SW 1271 (cell line): ENCODE results near the gene RTRAF.

Experiments used
- DNase-seq, 2 experiments: peaks; one replicate each; lab custom pipeline; 2025; lab: John Stamatoyannopoulos, UW

The RTRAF gene

DNA sequence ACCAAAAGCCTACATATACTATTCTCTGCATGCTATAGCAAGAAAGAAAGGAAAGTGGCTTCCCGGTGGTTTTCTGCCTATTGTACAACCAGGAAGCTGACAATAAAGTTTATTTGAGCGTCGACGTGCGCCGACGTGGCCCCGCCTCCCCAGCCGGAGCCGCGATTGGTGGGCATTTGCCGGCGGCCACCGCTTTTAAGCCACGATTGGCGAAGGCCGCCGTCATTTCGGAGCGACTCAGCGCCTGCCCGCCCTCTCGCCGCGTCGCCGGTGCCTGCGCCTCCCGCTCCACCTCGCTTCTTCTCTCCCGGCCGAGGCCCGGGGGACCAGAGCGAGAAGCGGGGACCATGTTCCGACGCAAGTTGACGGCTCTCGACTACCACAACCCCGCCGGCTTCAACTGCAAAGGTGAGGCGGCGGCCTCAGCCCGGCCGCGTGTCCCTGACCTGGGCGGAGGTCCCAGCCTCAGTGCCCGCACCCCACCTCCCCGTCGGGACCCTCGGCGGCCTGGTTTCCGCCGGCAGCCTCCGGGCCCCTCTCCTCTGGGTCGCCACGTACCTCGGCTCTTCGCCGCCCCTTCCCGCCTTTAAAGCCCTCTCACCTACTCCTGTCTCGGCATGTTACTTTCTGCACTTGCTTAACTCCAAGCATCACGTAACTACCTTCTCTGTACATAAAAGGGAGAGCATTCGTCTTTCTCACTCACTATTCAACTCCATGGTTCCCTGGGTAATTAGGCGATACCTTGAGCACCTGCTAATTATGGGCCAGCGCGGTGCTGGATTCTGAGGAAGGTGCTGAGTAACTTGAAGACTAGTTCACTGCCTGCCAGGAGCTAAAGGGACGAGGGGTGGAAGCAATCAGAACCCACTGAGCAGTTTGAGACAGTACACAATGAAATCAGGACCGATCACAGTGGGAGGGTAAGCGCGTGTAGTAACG, at the start of gene RTRAF:
Gene RTRAF, plus strand, starts transcription at position 254 of the 942 bp plus-strand sequence. Its CDS starts 94 bp downstream, at position 348.
- DNase-seq = peak; percentile 71 to 90

DNA sequence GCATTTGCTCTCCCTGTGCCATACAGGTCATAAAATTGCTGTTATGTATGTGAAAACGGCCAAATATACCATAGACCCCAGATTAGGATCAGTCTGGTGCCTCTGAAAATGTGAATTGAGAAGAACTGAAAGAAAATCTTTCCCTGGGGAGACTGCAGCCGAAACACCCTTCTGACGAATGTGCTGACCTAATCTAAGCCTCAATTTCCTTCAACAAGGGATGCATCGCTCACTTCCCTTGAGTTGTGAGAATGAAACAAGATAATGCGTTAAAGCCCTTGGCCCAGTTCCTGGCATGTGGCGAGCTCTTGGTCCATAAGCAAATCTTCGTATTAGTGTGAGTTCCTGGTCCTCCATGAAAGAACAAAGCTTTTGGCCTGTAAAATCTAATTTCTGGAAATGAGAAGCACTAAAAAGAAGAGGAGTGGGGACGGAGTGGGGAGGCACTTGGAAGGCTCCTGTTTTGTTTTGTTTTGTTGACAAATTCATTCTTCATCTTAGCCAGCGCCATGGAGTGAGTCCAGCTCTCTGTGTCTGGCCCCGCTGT, 49.5 kb upstream of the RTRAF start:
- DNase-seq = no peak

DNA sequence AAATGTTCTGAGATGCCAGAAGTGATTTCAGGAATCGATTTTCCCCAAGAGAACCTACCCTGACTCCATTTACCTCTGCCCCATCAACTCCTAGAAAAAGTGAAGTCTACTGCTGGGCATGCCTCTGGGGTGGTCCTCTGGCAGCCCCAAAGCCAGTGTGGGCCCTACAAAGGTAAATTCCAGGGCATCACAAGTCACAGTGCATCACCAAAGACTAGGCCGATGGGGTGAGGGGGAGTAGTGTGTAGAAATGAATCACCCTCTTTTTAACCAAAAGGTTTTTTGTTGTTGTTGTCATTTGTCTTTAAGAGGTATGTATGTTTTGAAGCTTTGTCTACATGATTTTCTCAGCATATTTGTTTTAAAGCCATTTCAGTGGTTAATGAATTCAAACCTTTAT, 46.4 kb upstream of the RTRAF start:
- DNase-seq = no peak

DNA sequence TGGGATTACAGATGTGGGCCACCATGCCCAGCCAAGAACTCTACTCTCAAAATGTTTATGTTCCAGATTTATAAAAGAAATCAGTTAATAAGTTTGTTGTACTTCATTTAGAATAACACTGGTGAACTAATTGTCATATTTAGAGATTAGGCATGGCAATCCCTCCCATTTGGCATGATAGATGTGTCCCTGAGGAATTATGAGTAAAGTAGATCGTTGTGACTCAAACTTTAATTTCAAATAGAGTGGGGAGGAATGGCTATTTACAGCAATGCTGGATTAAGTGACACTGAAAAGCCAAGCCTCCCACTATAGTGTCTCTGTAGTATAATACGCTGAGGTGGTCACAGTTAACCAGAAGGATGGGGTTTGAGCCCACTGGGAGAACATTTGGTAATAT, 39.3 kb upstream of the RTRAF start:
- DNase-seq = no peak

DNA sequence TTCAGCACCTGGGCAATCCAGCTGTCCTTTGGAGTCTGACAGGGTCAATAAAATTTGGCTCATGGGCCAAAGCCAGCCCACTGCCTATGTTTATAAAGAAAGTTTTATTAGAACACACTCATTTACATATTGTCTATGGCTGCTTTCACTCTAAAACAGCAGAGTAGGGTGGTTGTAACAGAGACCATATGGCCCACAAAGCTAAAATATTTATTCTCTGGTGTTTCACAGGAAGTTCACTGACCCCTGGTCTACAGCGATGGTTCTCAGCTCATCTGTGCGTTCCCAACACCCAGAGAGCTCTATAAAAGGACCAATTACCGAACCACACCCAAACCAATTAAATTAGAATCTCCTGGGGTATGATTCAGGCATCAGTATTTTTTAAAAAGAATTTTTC, 37.7 kb upstream of the RTRAF start:
- no peak for DNase-seq

DNA sequence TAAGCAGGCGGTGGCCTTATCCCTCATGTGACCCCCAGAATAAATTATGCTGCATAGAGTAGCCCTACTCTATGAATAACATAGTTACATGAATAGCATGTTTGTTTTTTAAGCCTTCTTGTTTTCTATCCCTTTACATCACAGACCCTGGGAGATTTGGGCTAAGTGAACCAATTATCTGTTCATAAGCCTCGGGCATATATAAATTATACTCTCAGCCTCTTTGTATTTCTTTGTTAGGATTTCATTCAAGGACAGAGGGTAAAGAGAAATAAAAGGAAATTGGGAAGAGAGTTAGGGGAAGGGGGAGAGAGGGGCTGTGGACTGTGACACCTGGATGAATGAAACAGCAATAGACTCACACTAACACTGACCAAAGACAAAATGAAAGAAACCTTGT, 35.3 kb upstream of the RTRAF start:
- DNase-seq = no peak

DNA sequence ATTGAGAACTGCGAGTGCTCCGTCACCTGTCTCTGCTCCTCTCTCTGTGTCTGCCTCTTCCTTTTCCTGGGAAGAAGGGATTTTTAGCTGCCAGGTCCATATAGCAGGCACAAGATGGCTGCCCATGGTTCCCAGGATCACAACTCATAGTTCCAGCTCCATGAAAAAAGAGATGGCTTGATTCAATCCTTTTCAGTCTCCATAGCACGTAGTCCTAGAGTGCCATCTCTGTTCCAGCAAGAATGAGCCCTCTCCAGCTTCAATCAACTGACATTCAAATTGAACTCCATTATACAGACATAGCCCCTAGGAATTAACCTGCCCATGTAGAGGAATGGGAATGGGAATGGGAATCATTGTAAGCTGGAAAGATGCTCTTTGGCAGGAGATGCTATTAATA, 34.7 kb upstream of the RTRAF start:
- no peak for DNase-seq

DNA sequence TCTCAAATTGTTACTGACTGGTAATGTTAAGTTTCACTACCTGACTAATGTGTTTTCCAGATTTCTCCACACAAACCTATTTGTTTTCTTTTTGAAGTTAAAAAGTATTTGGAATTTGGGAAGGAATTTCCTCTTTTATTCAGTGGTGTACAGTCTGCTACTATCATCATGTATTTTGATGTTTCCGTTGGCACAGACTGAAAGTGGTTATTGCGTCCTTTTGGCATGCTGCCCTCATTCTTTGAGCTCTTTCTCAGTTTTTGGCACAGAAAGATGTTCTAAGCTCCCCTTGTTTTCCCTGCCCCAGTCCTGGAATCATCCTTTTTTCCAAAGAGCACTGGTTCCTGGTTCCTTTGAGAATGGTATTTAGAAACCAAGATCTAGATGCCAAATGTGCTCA, 31.4 kb upstream of the RTRAF start:
- no peak for DNase-seq

DNA sequence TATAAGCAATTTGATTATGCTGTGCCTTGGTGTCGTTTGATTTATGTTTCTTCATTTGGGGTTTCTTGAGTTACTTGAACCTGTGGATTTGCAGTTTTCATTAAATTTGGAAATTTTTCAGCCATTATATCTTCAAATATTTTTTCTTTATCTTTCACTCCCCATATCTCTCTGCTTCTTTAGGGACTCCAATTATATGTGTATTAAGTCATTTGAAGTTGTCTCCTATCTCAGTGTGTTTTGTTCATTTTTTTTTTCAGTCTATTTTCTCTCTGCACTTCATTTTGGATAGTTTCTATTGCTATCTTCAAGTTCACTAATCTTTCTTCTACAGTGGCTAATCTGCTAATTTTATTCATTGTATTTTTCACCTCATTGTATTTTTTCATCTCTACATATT, 29.4 kb upstream of the RTRAF start:
- DNase-seq = no peak

DNA sequence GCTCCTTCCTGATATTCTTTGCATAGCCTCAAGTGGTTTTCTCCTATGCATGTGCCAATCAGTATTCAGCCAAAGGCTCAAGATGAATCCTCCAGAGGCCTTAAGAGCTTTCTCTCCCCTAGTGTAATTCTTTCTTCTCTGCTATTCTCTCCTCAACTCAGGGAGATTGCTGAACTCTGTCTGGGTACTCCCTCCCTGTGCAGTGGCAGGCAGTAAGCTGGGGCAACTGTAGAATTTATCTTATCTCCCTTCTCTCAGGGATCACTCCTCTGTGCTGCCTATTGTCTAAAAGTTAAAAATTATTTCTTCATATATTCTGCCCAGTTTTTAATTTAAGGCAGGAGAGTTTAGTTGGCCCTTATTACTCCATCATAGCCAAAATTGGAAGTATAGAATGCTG, 28.5 kb upstream of the RTRAF start:
- DNase-seq = no peak

DNA sequence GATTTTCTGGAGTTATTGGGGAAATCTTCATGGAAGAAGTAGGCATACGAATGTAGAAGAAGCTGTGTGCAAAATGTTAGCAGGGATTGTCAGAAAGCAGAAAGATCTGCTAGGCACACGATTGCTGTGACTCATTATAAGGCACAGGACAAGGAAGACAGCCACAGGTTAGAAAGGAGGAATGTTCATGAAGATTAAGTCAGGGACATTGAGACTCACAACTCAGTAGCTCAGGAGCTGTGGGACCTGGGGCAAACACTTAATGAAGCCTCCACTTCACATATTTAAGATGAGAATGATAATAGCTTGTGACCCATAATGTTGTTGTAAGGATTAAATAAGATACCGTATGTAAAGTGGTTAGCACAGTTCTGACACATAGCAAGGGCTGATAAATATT, 26.6 kb upstream of the RTRAF start:
- no peak for DNase-seq

DNA sequence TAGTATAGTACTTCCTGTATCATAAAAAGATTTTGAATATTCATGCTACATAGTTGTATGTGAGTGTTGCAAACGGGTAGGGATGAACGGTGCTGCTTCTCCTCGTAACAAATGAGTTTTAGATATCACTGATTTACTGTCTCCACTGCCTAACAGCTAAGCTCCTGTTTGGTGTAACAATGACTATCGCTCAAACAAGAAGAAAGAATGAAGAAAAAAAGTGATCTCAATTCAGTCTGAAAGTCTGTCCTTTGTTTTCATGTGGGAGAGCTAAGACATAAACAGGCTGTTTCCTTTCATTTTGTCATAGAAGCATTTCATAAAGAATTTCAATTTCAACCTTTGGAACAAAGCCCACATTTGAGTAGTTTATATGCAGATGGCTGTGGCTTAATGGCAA, 26.1 kb upstream of the RTRAF start:
- no peak for DNase-seq

DNA sequence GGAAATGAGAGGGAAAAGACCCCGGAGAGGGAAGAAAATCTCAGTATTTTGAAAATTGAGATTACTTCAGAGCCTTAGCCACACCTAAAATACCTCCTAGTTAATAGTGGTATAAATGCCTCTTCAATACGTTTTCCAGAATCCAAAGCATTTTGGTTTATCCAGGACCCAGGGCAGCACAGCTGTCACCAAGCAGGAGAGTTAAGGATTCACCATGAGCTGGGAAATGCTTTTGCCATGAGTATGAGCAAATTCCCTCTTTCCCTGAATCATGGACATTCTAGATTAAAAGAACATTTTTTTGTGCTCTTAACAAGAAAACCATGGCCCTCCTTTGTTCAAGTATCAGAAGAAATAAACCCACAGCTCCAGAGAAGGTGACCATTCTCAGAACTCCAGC, 21.8 kb upstream of the RTRAF start:
- no peak for DNase-seq

DNA sequence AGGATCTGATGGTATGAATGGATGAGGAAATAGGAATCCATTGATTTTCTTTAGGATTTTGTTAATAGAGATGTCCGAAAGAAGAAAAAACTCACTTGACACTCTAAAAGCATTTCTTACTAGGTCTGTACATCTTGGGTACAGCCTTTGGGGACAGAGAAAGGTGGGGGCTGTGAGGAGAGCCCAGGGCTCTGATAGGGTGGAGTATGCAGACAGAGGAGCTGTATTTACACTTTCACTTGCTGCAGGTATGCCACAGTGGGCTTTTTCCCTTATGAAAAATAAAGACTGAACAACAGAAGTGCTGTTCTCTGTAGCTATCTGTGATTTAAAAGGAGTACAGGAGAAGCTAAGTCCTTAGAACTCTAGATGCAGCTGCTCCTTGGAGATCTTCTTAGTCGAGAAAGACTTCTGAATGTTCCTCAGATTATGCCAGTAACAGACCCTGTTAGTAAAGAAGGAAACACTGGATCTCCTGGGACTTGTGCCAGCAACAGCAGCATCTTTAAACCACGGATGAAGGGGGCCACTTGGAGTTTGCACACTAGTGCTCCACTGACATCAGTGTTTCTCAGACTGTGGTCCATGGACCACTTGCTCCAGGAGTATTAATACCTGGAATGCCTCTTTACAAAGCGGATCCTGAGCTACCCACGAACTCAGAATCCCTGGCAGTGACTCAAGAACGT, 19.4 kb upstream of the RTRAF start:
- no peak for DNase-seq

DNA sequence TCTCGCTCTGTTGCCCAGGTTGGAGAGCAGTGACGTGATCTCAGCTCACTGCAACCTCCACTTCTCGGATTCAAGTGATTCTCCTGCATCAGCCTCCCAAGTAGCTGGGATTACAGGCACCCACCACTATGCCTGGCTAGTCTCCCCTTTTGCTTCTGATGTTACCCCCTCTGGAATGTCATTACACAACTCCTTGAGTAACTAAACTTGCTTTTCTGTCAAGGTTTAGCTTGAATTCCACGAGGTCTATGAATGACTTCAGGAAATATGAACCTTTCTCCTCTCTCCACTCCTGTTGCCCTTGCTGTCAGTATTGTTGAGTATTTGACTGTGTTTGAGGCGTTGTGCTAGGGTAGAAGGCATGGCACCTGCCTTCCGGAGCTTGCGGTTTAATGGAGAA, 16.8 kb upstream of the RTRAF start:
- no peak for DNase-seq

DNA sequence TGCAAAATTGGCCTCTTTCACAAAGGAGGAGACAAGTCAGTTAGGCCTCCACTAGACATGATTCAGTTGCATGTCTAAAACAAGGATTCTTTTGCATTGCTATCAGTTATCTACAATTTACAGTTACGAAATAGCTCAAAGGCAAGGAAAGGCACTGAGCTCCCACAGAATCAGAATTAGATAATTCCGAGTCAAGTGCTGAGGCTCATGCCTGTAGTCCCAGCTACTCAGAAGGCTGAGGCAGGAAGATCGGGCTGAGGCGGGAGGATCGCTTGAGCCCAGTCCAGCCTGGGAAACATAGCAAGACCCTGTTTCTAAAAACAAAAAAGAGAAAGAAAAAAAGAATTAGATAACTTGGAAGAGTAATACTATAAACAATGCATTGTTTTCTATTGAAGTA, 12.3 kb upstream of the RTRAF start:
- DNase-seq = no peak

DNA sequence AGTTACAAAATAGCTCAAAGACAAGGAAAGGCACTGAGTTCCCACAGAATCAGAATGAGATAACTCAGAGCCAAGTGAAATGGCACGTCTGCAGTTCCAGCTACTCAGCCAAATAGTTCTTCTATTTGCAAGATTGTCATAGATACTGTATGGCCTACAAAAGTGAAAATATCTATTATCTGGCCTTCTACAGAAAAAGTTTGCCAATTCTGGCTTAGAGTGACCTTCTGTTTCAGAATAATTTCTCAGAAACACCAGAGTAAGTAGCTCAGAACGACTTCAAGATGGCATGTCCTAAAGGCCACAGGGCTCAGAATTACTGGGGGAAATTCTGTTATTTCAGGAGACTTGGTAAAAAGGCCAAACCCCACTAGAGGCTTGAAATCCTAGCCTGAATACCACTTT, 10.7 kb upstream of the RTRAF start:
- DNase-seq = no peak

DNA sequence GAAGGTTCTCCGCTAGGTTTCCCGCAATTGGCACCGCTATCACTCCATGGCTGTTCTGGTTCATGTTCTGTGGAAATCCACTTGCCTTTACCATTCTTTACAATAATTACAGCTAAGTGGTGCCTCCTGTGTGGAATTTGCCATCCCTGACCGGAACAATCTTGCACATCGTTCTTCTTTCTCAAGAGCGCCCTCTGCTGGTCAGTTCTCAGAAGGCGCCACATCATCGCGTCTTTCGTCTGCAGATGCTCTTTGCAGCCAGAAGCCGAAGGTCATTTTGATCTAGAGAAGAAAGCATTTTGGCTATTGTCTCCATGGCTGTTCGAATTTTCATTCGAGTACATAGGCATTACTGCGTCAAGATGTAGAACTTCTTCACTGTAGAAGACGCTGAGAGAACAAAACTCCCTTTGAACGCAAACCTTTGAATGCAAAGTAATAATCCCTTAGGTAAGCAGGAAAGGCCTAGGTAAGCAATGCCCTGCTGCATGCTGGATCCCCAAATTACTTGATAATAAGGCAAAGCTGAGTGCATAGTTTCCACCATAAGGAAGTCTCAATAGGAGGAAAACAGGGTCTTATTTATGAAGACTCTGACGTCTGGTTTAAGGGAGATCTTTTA, 10.1 kb upstream of the RTRAF start:
- peak in 1 of 2 experiments; percentile 62 for DNase-seq

DNA sequence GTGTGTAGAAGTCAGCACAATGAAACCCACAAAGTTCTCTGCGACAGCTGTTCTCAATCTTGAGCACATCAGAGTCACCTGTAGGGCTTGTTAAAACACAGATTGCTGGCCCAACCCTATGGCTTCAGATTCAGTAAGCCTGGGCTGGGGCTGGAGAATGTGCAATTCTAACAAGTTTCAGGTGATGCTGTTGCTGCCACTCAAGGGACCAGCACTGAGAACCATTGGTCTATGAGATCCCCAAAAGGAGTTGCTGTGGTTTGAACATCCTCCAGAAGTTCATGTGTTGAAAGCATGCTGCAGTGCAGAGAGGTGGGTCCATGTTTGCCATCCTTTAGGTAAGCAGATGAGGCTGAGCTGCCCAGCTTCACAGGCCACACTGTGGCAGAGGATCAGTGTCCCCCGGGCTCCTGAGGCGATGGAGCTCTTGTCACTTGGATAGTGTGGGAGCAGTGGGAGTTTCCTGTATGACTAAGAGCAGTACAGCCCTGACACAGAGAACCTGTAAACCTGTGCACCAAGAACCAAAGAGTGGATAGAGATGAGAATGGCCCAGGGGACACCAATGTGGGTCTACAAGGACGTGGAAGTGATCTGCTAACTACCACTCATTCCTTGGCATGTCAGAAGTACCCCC, 8.0 kb upstream of the RTRAF start:
- DNase-seq = no peak

DNA sequence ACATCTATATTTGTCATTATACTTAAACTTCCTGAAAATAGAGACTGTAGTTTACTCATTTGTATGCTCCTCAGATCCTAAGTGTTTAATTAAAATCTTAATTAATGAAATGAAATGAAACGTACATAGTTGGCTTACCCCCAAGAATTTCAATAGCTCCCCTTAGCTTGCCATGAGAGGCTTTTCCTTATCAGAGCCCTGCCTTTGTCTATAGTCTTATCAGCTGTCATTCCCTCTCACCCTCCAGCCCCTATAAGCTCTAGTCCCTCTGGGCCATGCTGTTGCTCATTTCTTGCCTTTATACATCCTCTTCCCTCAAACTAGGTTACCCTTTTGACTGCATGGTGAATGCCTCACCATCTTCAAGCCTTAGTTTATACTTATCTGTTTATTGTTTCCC, 1.1 kb upstream of the RTRAF start:
- DNase-seq = no peak

DNA sequence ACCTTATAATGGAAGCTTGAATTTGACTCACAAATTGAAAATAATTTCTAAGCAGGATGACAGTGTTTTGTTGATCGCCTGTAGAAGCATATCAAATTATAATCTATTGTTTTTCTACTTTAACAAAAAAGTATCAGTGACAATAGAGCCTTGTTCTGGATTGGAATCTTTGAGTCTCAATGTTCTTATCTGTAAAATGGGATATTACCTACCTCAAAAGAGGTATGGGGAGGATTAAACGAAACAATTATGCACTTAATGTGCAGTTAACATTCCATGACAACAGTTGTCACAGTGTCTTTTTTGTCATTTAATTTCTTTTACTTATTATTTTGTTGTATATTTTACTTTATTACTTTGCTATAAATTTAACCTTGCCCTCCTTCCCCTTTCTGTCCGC, 1.1 kb downstream of the RTRAF start:
- DNase-seq = no peak

DNA sequence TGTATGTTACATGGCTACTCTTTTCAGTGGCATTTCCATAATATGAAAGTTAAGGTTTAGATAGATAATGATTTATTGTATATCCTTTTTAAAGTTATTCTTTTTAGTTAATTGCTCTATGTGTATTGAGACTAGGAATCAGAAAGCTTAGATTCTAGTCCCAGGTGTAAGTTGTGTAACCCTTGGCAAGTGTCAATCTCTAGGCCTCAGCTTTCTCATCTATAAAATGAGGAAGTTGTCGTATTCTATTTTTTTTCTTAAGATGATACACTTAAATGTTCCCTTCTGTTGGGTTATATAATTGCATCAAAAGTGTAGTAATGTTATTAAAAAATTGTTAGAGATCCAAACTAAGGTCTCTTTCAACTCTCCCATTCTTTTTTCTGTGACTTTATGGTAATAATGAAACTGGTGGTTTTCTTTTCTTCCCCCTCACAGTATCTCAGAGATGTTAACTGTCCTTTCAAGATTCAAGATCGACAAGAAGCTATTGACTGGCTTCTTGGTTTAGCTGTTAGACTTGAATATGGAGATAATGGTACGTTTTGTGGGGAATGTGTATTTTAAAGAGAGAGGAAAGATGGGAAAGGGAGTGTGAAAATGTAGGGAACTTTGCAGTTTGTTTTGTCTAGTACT, 4.1 kb downstream of the RTRAF start:
- DNase-seq = no peak
